GM18868 (cell line): ENCODE data around the gene FBXO34.
"Not testable (repeated sequence)": the region's sequence is repeated elsewhere in the genome, so short reads cannot be mapped to it uniquely, and the experiment has no call there.

Experiments used
- ATAC-seq: cut with Tn5 transposase; IDR thresholded peaks from one replicate; pipeline ENCODE4 v1.9.1; 2021; ENCODE audit warnings: mild to moderate bottlenecking, moderate library complexity; ENCODE audit not compliant: unreplicated experiment

Gene FBXO34

GRCh38 chr14:55374771-55375170 is 103.5 kb downstream of the FBXO34 start:
- no peak for ATAC-seq

- no peak for ATAC-seq
These were observed 106.0 kb downstream of the FBXO34 start for GRCh38 chr14:55377236-55377635.

GRCh38 chr14:55381040-55381439 is 109.8 kb downstream of the FBXO34 start:
- no peak for ATAC-seq

- no peak for ATAC-seq
These were observed 110.3 kb downstream of the FBXO34 start for GRCh38 chr14:55381561-55381960.

GRCh38 chr14:55382483-55382882 is 111.3 kb downstream of the FBXO34 start:
- ATAC-seq: no peak

GRCh38 chr14:55383056-55383466 is 111.8 kb downstream of the FBXO34 start:
- ATAC-seq: not testable (repeated sequence)

GRCh38 chr14:55383541-55384140 is 112.4 kb downstream of the FBXO34 start:
- ATAC-seq: no peak

- ATAC-seq: no peak
These were observed 113.3 kb downstream of the FBXO34 start for GRCh38 chr14:55384536-55384935.

GRCh38 chr14:55386037-55386808 is 115.0 kb downstream of the FBXO34 start:
- no peak for ATAC-seq

- ATAC-seq: no peak
These were observed 115.9 kb downstream of the FBXO34 start for GRCh38 chr14:55387121-55387520.

GRCh38 chr14:55388160-55388559 is 116.9 kb downstream of the FBXO34 start:
- ATAC-seq: no peak

GRCh38 chr14:55389330-55389729 is 118.1 kb downstream of the FBXO34 start:
- no peak for ATAC-seq

GRCh38 chr14:55398679-55399078 is 127.5 kb downstream of the FBXO34 start:
- ATAC-seq: no peak

GRCh38 chr14:55399183-55399582 is 128.0 kb downstream of the FBXO34 start:
- ATAC-seq: no peak

GRCh38 chr14:55399852-55400251 is 128.6 kb downstream of the FBXO34 start:
- no peak for ATAC-seq

- ATAC-seq: no peak
These were observed 130.5 kb downstream of the FBXO34 start for GRCh38 chr14:55401751-55402150.
